Measurements from ENCODE around the gene ZNF496.

ZNF496 gene

GRCh38 chr1:247338723-247339275, 7.1 kb upstream of the ZNF496 start:
- no peak for TF ChIP-seq CTCF (conservative IDR thresholded peaks at IDR 0.05; ENCODE audit: low read length)
- DNase-seq (ENCODE audit: low read depth): peak; percentile 76
- no peak overlapping the region for H3K4me3 ChIP-seq (ENCODE audit: low read length)

- TF ChIP-seq CTCF (conservative IDR thresholded peaks at IDR 0.05; ENCODE audit: low read length): no peak
- no peak for DNase-seq (ENCODE audit: low read depth)
- no peak overlapping the region for H3K4me3 ChIP-seq (ENCODE audit: low read length)
Measured at GRCh38 chr1:247337961-247338360, 6.3 kb upstream of the ZNF496 start.

- TF ChIP-seq CTCF (conservative IDR thresholded peaks at IDR 0.05; ENCODE audit: low read length): no peak
- DNase-seq (ENCODE audit: low read depth): no peak
- no peak overlapping the region for H3K4me3 ChIP-seq (ENCODE audit: low read length)
Measured at GRCh38 chr1:247337250-247337746, 5.6 kb upstream of the ZNF496 start.

- no peak for TF ChIP-seq CTCF (conservative IDR thresholded peaks at IDR 0.05; ENCODE audit: low read length)
- no peak for DNase-seq (ENCODE audit: low read depth)
- H3K4me3 ChIP-seq (ENCODE audit: low read length): no peak overlapping the region
Measured at GRCh38 chr1:247336390-247336789, 4.7 kb upstream of the ZNF496 start.

- no peak for TF ChIP-seq CTCF (conservative IDR thresholded peaks at IDR 0.05; ENCODE audit: low read length)
- no peak for DNase-seq (ENCODE audit: low read depth)
- no peak overlapping the region for H3K4me3 ChIP-seq (ENCODE audit: low read length)
Measured at GRCh38 chr1:247335882-247336281, 4.2 kb upstream of the ZNF496 start.

GRCh38 chr1:247334378-247335133, 2.9 kb upstream of the ZNF496 start:
- H3K4me3 ChIP-seq (ENCODE audit: low read length): no peak overlapping the region
- no peak for DNase-seq (ENCODE audit: low read depth)
- TF ChIP-seq CTCF (conservative IDR thresholded peaks at IDR 0.05; ENCODE audit: low read length): no peak
